ENCODE data around the gene PSEN2.

Gene PSEN2

GRCh38 chr1:226880372-226881287 lies 10.2 kb downstream of the PSEN2 start:
- no peaks in the 10 kb centered on the region for H3K9me3 ChIP-seq (ENCODE audit: control extremely low read depth in 1 of 5, control insufficient read depth in 4 of 5, insufficient read depth in 2 of 5, low read depth in 1 of 5, low read length in 4 of 5)
- no peak overlapping the region for H3K27ac ChIP-seq (ENCODE audit: insufficient read depth in 1 of 2, low read depth in 1 of 2, low read length in 2 of 2, poor library complexity in 1 of 2, severe bottlenecking in 2 of 2)
- H3K27me3 ChIP-seq (replicated peaks in 2 of 5; ENCODE audit: control insufficient read depth in 4 of 5, insufficient read depth in 5 of 5, low read length in 4 of 5) = no peaks in the 10 kb centered on the region
- H3K4me3 ChIP-seq (ENCODE audit: control insufficient read depth in 1 of 7, extremely low read depth in 1 of 7, insufficient read depth in 4 of 7, low read depth in 2 of 7, low read length in 6 of 7) = no peak overlapping the region
- peaks cover 7 to 36% (median 24%) of the 10 kb centered on the region in 4 experiments for H3K4me1 ChIP-seq (ENCODE audit: control extremely low read depth in 1 of 4, control insufficient read depth in 4 of 4, insufficient read depth in 4 of 4, low read length in 3 of 4)
- WGBS (ENCODE audit: insufficient coverage) = 94% methylated on average over 13 of the region's 14 CpGs
- H3K36me3 ChIP-seq (ENCODE audit: control insufficient read depth in 4 of 4, insufficient read depth in 4 of 4, low read length in 3 of 4) = peaks cover 0 to 27% (median 7%) of the 10 kb centered on the region in 4 experiments
- POLR2A ChIA-PET = no interaction called here
- no peak for DNase-seq
- CTCF ChIA-PET = no interaction called here

- Histone ChIP-seq H3K4me3 (ENCODE audit: control insufficient read depth in 1 of 7, extremely low read depth in 1 of 7, insufficient read depth in 4 of 7, low read depth in 2 of 7, low read length in 6 of 7) (no peak overlapping the region), H3K9me3 (ENCODE audit: control extremely low read depth in 1 of 5, control insufficient read depth in 4 of 5, insufficient read depth in 2 of 5, low read depth in 1 of 5, low read length in 4 of 5) (no peaks in the 10 kb centered on the region), H3K4me1 (ENCODE audit: control extremely low read depth in 1 of 4, control insufficient read depth in 4 of 4, insufficient read depth in 4 of 4, low read length in 3 of 4) (peaks cover 13 to 46% (median 34%) of the 10 kb centered on the region in 4 experiments), H3K27me3 (replicated peaks in 2 of 5; ENCODE audit: control insufficient read depth in 4 of 5, insufficient read depth in 5 of 5, low read length in 4 of 5) (no peaks in the 10 kb centered on the region), H3K36me3 (ENCODE audit: control insufficient read depth in 4 of 4, insufficient read depth in 4 of 4, low read length in 3 of 4) (peaks cover 0 to 26% (median 7%) of the 10 kb centered on the region in 4 experiments), H3K27ac (ENCODE audit: insufficient read depth in 1 of 2, low read depth in 1 of 2, low read length in 2 of 2, poor library complexity in 1 of 2, severe bottlenecking in 2 of 2) (no peak overlapping the region)
- CTCF ChIA-PET = no interaction called here
- DNase-seq = no peak
- 97% methylated on average over 13 of the region's 15 CpGs for WGBS (ENCODE audit: insufficient coverage)
- POLR2A ChIA-PET = no interaction called here
These were observed 11.2 kb downstream of the PSEN2 start for GRCh38 chr1:226881515-226882185.

GRCh38 chr1:226882187-226882586 lies 11.8 kb downstream of the PSEN2 start:
- POLR2A ChIA-PET = no interaction called here
- peaks cover 13 to 50% (median 37%) of the 10 kb centered on the region in 4 experiments for H3K4me1 ChIP-seq (ENCODE audit: control extremely low read depth in 1 of 4, control insufficient read depth in 4 of 4, insufficient read depth in 4 of 4, low read length in 3 of 4)
- H3K4me3 ChIP-seq (ENCODE audit: control insufficient read depth in 1 of 7, extremely low read depth in 1 of 7, insufficient read depth in 4 of 7, low read depth in 2 of 7, low read length in 6 of 7) = peak overlapping the region in 3 of 7 experiments; percentile 7 to 60 (median 23)
- CTCF ChIA-PET = interaction anchor here (1.2 kb wide), 1 partner anchor 8 kb away, joined by 3 read pairs; no protein-coding TSS in a partner anchor
- no peak overlapping the region for H3K27ac ChIP-seq (ENCODE audit: insufficient read depth in 1 of 2, low read depth in 1 of 2, low read length in 2 of 2, poor library complexity in 1 of 2, severe bottlenecking in 2 of 2)
- 77% methylated on average over 5 of the region's 5 CpGs for WGBS (ENCODE audit: insufficient coverage)
- H3K36me3 ChIP-seq (ENCODE audit: control insufficient read depth in 4 of 4, insufficient read depth in 4 of 4, low read length in 3 of 4) = peaks cover 0 to 20% (median 4%) of the 10 kb centered on the region in 4 experiments
- H3K9me3 ChIP-seq (ENCODE audit: control extremely low read depth in 1 of 5, control insufficient read depth in 4 of 5, insufficient read depth in 2 of 5, low read depth in 1 of 5, low read length in 4 of 5) = no peaks in the 10 kb centered on the region
- peak in 2 of 3 donors; percentile 36 to 38 for DNase-seq
- no peaks in the 10 kb centered on the region for H3K27me3 ChIP-seq (replicated peaks in 2 of 5; ENCODE audit: control insufficient read depth in 4 of 5, insufficient read depth in 5 of 5, low read length in 4 of 5)

- peak overlapping the region in 4 of 7 experiments; percentile 7 to 60 (median 34) for H3K4me3 ChIP-seq (ENCODE audit: control insufficient read depth in 1 of 7, extremely low read depth in 1 of 7, insufficient read depth in 4 of 7, low read depth in 2 of 7, low read length in 6 of 7)
- CTCF ChIA-PET = interaction anchor here (0.8 to 1.3 kb wide), 4 partner anchors 8 to 65 kb away, joined by 3 read pairs; no protein-coding TSS in a partner anchor
These were observed 12.4 kb downstream of the PSEN2 start for GRCh38 chr1:226882631-226883409.

GRCh38 chr1:226883630-226884029 lies 13.2 kb downstream of the PSEN2 start:
- POLR2A ChIA-PET = interaction anchor here (1.2 kb wide), 1 partner anchor 56 kb away, joined by 6 read pairs; the partner anchor contains the start of gene COQ8A
- peaks cover 0 to 17% (median 4%) of the 10 kb centered on the region in 4 experiments for H3K36me3 ChIP-seq (ENCODE audit: control insufficient read depth in 4 of 4, insufficient read depth in 4 of 4, low read length in 3 of 4)
- DNase-seq = no peak
- no peaks in the 10 kb centered on the region for H3K9me3 ChIP-seq (ENCODE audit: control extremely low read depth in 1 of 5, control insufficient read depth in 4 of 5, insufficient read depth in 2 of 5, low read depth in 1 of 5, low read length in 4 of 5)
- CTCF ChIA-PET = interaction anchor here (0.9 to 1.3 kb wide), 3 partner anchors 12 to 64 kb away, joined by 3 to 4 read pairs (median 3); no protein-coding TSS in a partner anchor
- H3K4me3 ChIP-seq (ENCODE audit: control insufficient read depth in 1 of 7, extremely low read depth in 1 of 7, insufficient read depth in 4 of 7, low read depth in 2 of 7, low read length in 6 of 7) = no peak overlapping the region
- peaks cover 13 to 50% (median 38%) of the 10 kb centered on the region in 4 experiments for H3K4me1 ChIP-seq (ENCODE audit: control extremely low read depth in 1 of 4, control insufficient read depth in 4 of 4, insufficient read depth in 4 of 4, low read length in 3 of 4)
- no peak overlapping the region for H3K27ac ChIP-seq (ENCODE audit: insufficient read depth in 1 of 2, low read depth in 1 of 2, low read length in 2 of 2, poor library complexity in 1 of 2, severe bottlenecking in 2 of 2)
- WGBS (ENCODE audit: insufficient coverage) = 91% methylated on average over 7 of the region's 16 CpGs
- H3K27me3 ChIP-seq (replicated peaks in 2 of 5; ENCODE audit: control insufficient read depth in 4 of 5, insufficient read depth in 5 of 5, low read length in 4 of 5) = no peaks in the 10 kb centered on the region

More at GRCh38 chr1:226882631-226883409, 12.4 kb downstream of the PSEN2 start:
- H3K36me3 ChIP-seq (ENCODE audit: control insufficient read depth in 4 of 4, insufficient read depth in 4 of 4, low read length in 3 of 4) = peaks cover 0 to 20% (median 3%) of the 10 kb centered on the region in 4 experiments
- peak; percentile 38 to 73 (median 66) for DNase-seq
- peaks cover 13 to 50% (median 38%) of the 10 kb centered on the region in 4 experiments for H3K4me1 ChIP-seq (ENCODE audit: control extremely low read depth in 1 of 4, control insufficient read depth in 4 of 4, insufficient read depth in 4 of 4, low read length in 3 of 4)
- WGBS (ENCODE audit: insufficient coverage) = 56% methylated on average over 7 of the region's 9 CpGs
- no peaks in the 10 kb centered on the region for H3K9me3 ChIP-seq (ENCODE audit: control extremely low read depth in 1 of 5, control insufficient read depth in 4 of 5, insufficient read depth in 2 of 5, low read depth in 1 of 5, low read length in 4 of 5)
- POLR2A ChIA-PET = no interaction called here
- H3K27me3 ChIP-seq (replicated peaks in 2 of 5; ENCODE audit: control insufficient read depth in 4 of 5, insufficient read depth in 5 of 5, low read length in 4 of 5) = no peaks in the 10 kb centered on the region
- H3K27ac ChIP-seq (ENCODE audit: insufficient read depth in 1 of 2, low read depth in 1 of 2, low read length in 2 of 2, poor library complexity in 1 of 2, severe bottlenecking in 2 of 2) = no peak overlapping the region

GRCh38 chr1:226884116-226884625 lies 13.8 kb downstream of the PSEN2 start:
- peaks cover 0 to 20% (median 6%) of the 10 kb centered on the region in 4 experiments for H3K36me3 ChIP-seq (ENCODE audit: control insufficient read depth in 4 of 4, insufficient read depth in 4 of 4, low read length in 3 of 4)
- no peak overlapping the region for H3K27ac ChIP-seq (ENCODE audit: insufficient read depth in 1 of 2, low read depth in 1 of 2, low read length in 2 of 2, poor library complexity in 1 of 2, severe bottlenecking in 2 of 2)
- 47% methylated on average over 5 of the region's 6 CpGs for WGBS (ENCODE audit: insufficient coverage)
- H3K4me1 ChIP-seq (ENCODE audit: control extremely low read depth in 1 of 4, control insufficient read depth in 4 of 4, insufficient read depth in 4 of 4, low read length in 3 of 4) = peaks cover 13 to 50% (median 38%) of the 10 kb centered on the region in 4 experiments
- no peaks in the 10 kb centered on the region for H3K27me3 ChIP-seq (replicated peaks in 2 of 5; ENCODE audit: control insufficient read depth in 4 of 5, insufficient read depth in 5 of 5, low read length in 4 of 5)
- H3K4me3 ChIP-seq (ENCODE audit: control insufficient read depth in 1 of 7, extremely low read depth in 1 of 7, insufficient read depth in 4 of 7, low read depth in 2 of 7, low read length in 6 of 7) = no peak overlapping the region
- CTCF ChIA-PET = interaction anchor here (1.1 to 1.3 kb wide), 2 partner anchors 13 to 28 kb away, joined by 3 to 4 read pairs; no protein-coding TSS in a partner anchor
- POLR2A ChIA-PET = interaction anchor here (1.2 kb wide), 1 partner anchor 55 kb away, joined by 6 read pairs; the partner anchor contains the start of gene COQ8A
- H3K9me3 ChIP-seq (ENCODE audit: control extremely low read depth in 1 of 5, control insufficient read depth in 4 of 5, insufficient read depth in 2 of 5, low read depth in 1 of 5, low read length in 4 of 5) = no peaks in the 10 kb centered on the region
- peak in 2 of 3 donors; percentile 54 to 65 for DNase-seq

All from common myeloid progenitor, CD34-positive (primary cell).